K562 (cell line): ENCODE data around the gene RMI1. TPM values are rescaled to one million over a fixed set of nuclear protein-coding genes. Genes with fewer than 3 reads are reported as not detected.

Experiments
- ATF7 ChIP-seq: fragments of 450-650 bp; IDR thresholded peaks from 2 replicates; pipeline ENCODE4 v1.7.1; 2014; ENCODE audit warnings: mild to moderate bottlenecking, moderate library complexity
- BHLHE40 ChIP-seq: IDR thresholded peaks from 2 replicates; pipeline ENCODE4 v1.6.1; 2011; ENCODE audit warnings: low read length, improper control_type of control experiment
- CBFA2T3 ChIP-seq: fragments of 450-650 bp; IDR thresholded peaks from 2 replicates; pipeline ENCODE4 v1.6.1; 2017
- CREB1 ChIP-seq, 2 experiments: sonication (generic) in 1 of 2; formaldehyde crosslinking in 1 of 2; IDR thresholded peaks; 2 replicates each; pipeline versions ENCODE4 v1.6.1 to v1.8.0; 2012 to 2022; ENCODE audit warnings: inconsistent platforms in 1 of 2, mild to moderate bottlenecking in 1 of 2, missing genetic modification reagents in 1 of 2, moderate library complexity in 1 of 2
- DMBX1 ChIP-seq: fragments of 250-450 bp; sonication (Bioruptor Pico); IDR thresholded peaks from 2 replicates; pipeline ENCODE4 v1.8.0; 2022; ENCODE audit warnings: inconsistent platforms, mild to moderate bottlenecking, moderate library complexity, borderline replicate concordance
- ELF4 ChIP-seq: fragments of 450-650 bp; formaldehyde crosslinking; IDR thresholded peaks from 2 replicates; pipeline ENCODE4 v1.4.0; 2022; ENCODE audit warnings: missing genetic modification characterization
- EP400 ChIP-seq: fragments of 450-650 bp; IDR thresholded peaks from 2 replicates; pipeline ENCODE4 v1.6.1; 2017; ENCODE audit warnings: antibody characterized with exemption, mild to moderate bottlenecking, moderate library complexity
- FOSL1 ChIP-seq: fragments of 200-800 bp; sonication (Bioruptor generic); conservative IDR thresholded peaks from 2 replicates; pipeline ENCODE4 v1.6.1; 2016; ENCODE audit warnings: missing genetic modification characterization, missing compliant biosample characterization
- MAFG ChIP-seq: fragments of 450-650 bp; conservative IDR thresholded peaks from 2 replicates; pipeline ENCODE4 v1.6.1; 2016; ENCODE audit warnings: missing genetic modification characterization, missing compliant biosample characterization
- MYC ChIP-seq, 2 experiments: fragments of 250-450 bp in 1 of 2; sonication (Bioruptor Pico) in 1 of 2; IDR thresholded peaks; 2 replicates each; pipeline versions ENCODE4 v1.5.1 to v1.6.1; 2012 to 2021; ENCODE audit warnings: low read depth in 2 of 2, borderline replicate concordance in 1 of 2, improper control_type of control experiment in 1 of 2, low read length in 1 of 2, mild to moderate bottlenecking in 1 of 2, moderate library complexity in 1 of 2
- NR2C2 ChIP-seq, 2 experiments: fragments of 200-800 bp in 1 of 2; sonication (Bioruptor generic) in 1 of 2; sonication (generic) in 1 of 2; formaldehyde crosslinking in 1 of 2; IDR thresholded peaks; 2 replicates each; pipeline versions ENCODE4 v1.6.1 to v1.8.0; 2016 to 2022; ENCODE audit warnings: mild to moderate bottlenecking in 1 of 2, missing compliant biosample characterization in 1 of 2, missing genetic modification characterization in 1 of 2, missing genetic modification reagents in 1 of 2
- TFAM ChIP-seq: fragments of 250-450 bp; sonication (Bioruptor Pico); conservative IDR thresholded peaks from 2 replicates; pipeline ENCODE4 v1.5.0; 2021; ENCODE audit warnings: mild to moderate bottlenecking, moderate library complexity
- ZBTB17 ChIP-seq: fragments of 450-650 bp; formaldehyde crosslinking; IDR thresholded peaks from 2 replicates; pipeline ENCODE4 v1.4.0; 2020; ENCODE audit warnings: mild to moderate bottlenecking
- ZC3H4 ChIP-seq: sonication (generic); formaldehyde crosslinking; IDR thresholded peaks from 2 replicates; pipeline ENCODE4 v1.9.0; 2021; ENCODE audit warnings: missing genetic modification reagents, borderline replicate concordance
- ZKSCAN3 ChIP-seq: fragments of 250-450 bp; sonication (Bioruptor Pico); IDR thresholded peaks from 2 replicates; pipeline ENCODE4 v1.4.0; 2020
- ZKSCAN8 ChIP-seq: fragments of 200-800 bp; sonication (Bioruptor generic); IDR thresholded peaks from 2 replicates; pipeline ENCODE4 v1.6.1; 2016; ENCODE audit warnings: missing genetic modification characterization, missing compliant biosample characterization
- ZNF444 ChIP-seq: fragments of 250-450 bp; sonication (Bioruptor Pico); IDR thresholded peaks from 2 replicates; pipeline ENCODE4 v1.4.0; 2020; ENCODE audit warnings: mild to moderate bottlenecking, moderate library complexity
- ZNF57 ChIP-seq: fragments of 450-650 bp; formaldehyde crosslinking; IDR thresholded peaks from 2 replicates; pipeline ENCODE4 v1.4.0; 2020; ENCODE audit warnings: mild to moderate bottlenecking, moderate library complexity
- polyA plus RNA-seq, 8 experiments: library from polyadenylated mRNA; depleted of rRNA in 4 of 8; stranded (reverse) in 5 of 8; unstranded in 3 of 8; fragments of >200 nt; fragmentation: Nextera tagmentation in 2 of 8; fragmentation: Illumina TruSeq in 1 of 8; extraction: Ambion mirVana in 2 of 8; extraction: Trizol in 1 of 8; gene quantifications; 2 replicates each; pipeline versions ENCODE4 v1.2.1 to v1.2.3, GENCODE V29; 2011 to 2014; ENCODE audit warnings: inconsistent platforms in 1 of 8, missing spikeins in 1 of 8
- total RNA-seq, 7 experiments: library from RNA; depleted of rRNA in 6 of 7; stranded (reverse); fragments of >200 nt in 6 of 7; fragmentation: Illumina TruSeq in 2 of 7; extraction: Trizol in 2 of 7; gene quantifications; 2 replicates each; pipeline versions ENCODE4 v1.2.1 to v1.2.3, GENCODE V29; 2011 to 2021; ENCODE audit warnings: low replicate concordance in 1 of 7
- TF ChIP-seq, protein P1 (sequence below): fragments of 450-650 bp; formaldehyde crosslinking; IDR thresholded peaks from 2 replicates; pipeline ENCODE4 v1.4.0; 2020; ENCODE audit warnings: mild to moderate bottlenecking
- TF ChIP-seq, protein P2 (sequence below): fragments of 450-650 bp; IDR thresholded peaks from 2 replicates; pipeline ENCODE4 v1.6.1; 2016; ENCODE audit warnings: mild to moderate bottlenecking
- TF ChIP-seq, protein P3 (sequence below): fragments of 450-650 bp; conservative IDR thresholded peaks from 2 replicates; pipeline ENCODE4 v1.6.1; 2016; ENCODE audit warnings: missing genetic modification characterization, low read depth, mild to moderate bottlenecking, control low read depth, missing compliant biosample characterization
- TF ChIP-seq, protein P4 (sequence below), 3 experiments: fragments of 200-800 bp in 1 of 3; sonication (Bioruptor generic) in 1 of 3; sonication (generic) in 1 of 3; formaldehyde crosslinking in 1 of 3; IDR thresholded peaks; 2 replicates each; pipeline versions ENCODE4 v1.6.1 to v1.8.0; 2016 to 2022; ENCODE audit warnings: mild to moderate bottlenecking in 2 of 3, missing compliant biosample characterization in 2 of 3, missing genetic modification characterization in 2 of 3, missing genetic modification reagents in 1 of 3

Gene RMI1
- total and polyA plus RNA-seq, 9 of the 15 experiments (the other 6 are each of a cell fraction or from before 2014, with no cell fraction given), result 3.0 to 17.4 (median 10.6) TPM

DNA sequence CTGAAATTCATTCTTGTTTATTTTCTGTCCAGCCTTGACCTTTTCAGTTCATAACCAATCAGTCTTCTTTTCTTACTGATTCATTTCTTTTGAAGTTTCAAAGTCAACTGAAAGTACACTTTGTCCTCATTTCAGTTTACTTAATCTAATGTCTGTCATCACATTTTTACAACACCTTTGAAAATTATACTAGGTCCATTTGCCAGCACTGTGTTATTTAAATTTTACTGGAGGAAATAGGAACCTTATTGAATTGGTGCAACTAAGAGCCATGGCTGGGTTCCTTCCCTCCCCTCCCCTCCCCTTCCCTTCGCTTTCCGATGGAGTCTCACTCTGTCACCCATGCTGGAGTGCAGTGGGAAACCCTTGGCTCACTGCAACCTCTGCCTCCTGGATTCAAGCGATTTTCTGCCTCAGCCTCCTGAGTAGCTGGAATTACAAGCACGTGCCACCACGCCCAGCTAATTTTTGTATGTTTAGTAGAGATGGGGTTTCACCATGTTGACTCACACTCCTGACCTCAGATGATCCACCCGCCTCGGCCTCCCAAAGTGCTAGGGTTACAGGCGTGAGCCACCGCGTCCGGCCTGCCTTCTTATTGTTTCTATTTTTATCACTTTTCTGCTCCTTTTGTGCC lies 6.3 kb downstream of the RMI1 start (continued):
- no peak for TF ChIP-seq ZBTB17
- TF ChIP-seq ZNF57 (CRISPR knock-in tag), result no peak
- no peak for TF ChIP-seq TFAM (CRISPR knock-in tag)
- TF ChIP-seq NR2C2 (CRISPR knock-in tag; IDR thresholded peaks at IDR 0.05), result no peak
- TF ChIP-seq NR2C2 (tag; IDR thresholded peaks at IDR 0.05), result peak; percentile 25; the same call in 1 of the 2 replicates
- no peak for TF ChIP-seq ELF4
- no peak for TF ChIP-seq ZKSCAN3 (CRISPR knock-in tag)
- TF ChIP-seq, protein P1, sequence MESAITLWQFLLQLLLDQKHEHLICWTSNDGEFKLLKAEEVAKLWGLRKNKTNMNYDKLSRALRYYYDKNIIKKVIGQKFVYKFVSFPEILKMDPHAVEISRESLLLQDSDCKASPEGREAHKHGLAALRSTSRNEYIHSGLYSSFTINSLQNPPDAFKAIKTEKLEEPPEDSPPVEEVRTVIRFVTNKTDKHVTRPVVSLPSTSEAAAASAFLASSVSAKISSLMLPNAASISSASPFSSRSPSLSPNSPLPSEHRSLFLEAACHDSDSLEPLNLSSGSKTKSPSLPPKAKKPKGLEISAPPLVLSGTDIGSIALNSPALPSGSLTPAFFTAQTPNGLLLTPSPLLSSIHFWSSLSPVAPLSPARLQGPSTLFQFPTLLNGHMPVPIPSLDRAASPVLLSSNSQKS (CRISPR knock-in tag), result no peak
- no peak for TF ChIP-seq CREB1 (IDR thresholded peaks at IDR 0.05)
- no peak for TF ChIP-seq CREB1 (CRISPR knock-in tag; IDR thresholded peaks at IDR 0.05)
- TF ChIP-seq MYC (IDR thresholded peaks at IDR 0.05; ENCODE audit: low read depth, low read length), result peak; percentile 66
- TF ChIP-seq MYC (CRISPR knock-in tag; IDR thresholded peaks at IDR 0.05; ENCODE audit: borderline replicate concordance, low read depth), result no peak
- TF ChIP-seq ZC3H4 (CRISPR knock-in tag), result no peak
- TF ChIP-seq ATF7, result peak; percentile 48; the same call in 1 of the 2 replicates
- TF ChIP-seq, protein P2, sequence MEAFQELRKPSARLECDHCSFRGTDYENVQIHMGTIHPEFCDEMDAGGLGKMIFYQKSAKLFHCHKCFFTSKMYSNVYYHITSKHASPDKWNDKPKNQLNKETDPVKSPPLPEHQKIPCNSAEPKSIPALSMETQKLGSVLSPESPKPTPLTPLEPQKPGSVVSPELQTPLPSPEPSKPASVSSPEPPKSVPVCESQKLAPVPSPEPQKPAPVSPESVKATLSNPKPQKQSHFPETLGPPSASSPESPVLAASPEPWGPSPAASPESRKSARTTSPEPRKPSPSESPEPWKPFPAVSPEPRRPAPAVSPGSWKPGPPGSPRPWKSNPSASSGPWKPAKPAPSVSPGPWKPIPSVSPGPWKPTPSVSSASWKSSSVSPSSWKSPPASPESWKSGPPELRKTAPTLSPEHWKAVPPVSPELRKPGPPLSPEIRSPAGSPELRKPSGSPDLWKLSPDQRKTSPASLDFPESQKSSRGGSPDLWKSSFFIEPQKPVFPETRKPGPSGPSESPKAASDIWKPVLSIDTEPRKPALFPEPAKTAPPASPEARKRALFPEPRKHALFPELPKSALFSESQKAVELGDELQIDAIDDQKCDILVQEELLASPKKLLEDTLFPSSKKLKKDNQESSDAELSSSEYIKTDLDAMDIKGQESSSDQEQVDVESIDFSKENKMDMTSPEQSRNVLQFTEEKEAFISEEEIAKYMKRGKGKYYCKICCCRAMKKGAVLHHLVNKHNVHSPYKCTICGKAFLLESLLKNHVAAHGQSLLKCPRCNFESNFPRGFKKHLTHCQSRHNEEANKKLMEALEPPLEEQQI, result peak; percentile 59; the same call in 1 of the 2 replicates
- no peak for TF ChIP-seq MAFG (tag)
- TF ChIP-seq CBFA2T3, result peak; percentile 74
- TF ChIP-seq BHLHE40, result peak; percentile 90
- TF ChIP-seq FOSL1 (tag), result peak; percentile 67
- TF ChIP-seq, protein P3, sequence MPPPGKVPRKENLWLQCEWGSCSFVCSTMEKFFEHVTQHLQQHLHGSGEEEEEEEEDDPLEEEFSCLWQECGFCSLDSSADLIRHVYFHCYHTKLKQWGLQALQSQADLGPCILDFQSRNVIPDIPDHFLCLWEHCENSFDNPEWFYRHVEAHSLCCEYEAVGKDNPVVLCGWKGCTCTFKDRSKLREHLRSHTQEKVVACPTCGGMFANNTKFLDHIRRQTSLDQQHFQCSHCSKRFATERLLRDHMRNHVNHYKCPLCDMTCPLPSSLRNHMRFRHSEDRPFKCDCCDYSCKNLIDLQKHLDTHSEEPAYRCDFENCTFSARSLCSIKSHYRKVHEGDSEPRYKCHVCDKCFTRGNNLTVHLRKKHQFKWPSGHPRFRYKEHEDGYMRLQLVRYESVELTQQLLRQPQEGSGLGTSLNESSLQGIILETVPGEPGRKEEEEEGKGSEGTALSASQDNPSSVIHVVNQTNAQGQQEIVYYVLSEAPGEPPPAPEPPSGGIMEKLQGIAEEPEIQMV (tag), result peak; percentile 54; the same call in 1 of the 2 replicates
- TF ChIP-seq ZNF444 (CRISPR knock-in tag), result no peak
- TF ChIP-seq, protein P4, sequence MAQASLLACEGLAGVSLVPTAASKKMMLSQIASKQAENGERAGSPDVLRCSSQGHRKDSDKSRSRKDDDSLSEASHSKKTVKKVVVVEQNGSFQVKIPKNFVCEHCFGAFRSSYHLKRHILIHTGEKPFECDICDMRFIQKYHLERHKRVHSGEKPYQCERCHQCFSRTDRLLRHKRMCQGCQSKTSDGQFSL (CRISPR knock-in tag; IDR thresholded peaks at IDR 0.05), result no peak
- TF ChIP-seq, protein P4 (tag; IDR thresholded peaks at IDR 0.05), result no peak
- peak; percentile 55; the same call in 1 of the 2 replicates for TF ChIP-seq DMBX1 (CRISPR knock-in tag)
- peak; percentile 77 for TF ChIP-seq EP400
- no peak for TF ChIP-seq ZKSCAN8 (CRISPR knock-in tag)
